ENCODE results near the gene IL25.

GRCh38 chr14:23392613-23393012 is 20.0 kb downstream of the IL25 start:
- no peak for TF ChIP-seq CTCF (IDR thresholded peaks at IDR 0.05)
- TF ChIP-seq EP300 (IDR thresholded peaks at IDR 0.05): no peak
- no peak for TF ChIP-seq POLR2AphosphoS5 (IDR thresholded peaks at IDR 0.05)

Measured in upper lobe of left lung (tissue), 4 donors.